ENCODE results near the gene GAGE12J. TPM values are rescaled to one million over a fixed set of nuclear protein-coding genes. Genes with fewer than 3 reads are reported as not detected.

GAGE12J gene
- total and polyA plus RNA-seq, 7 donors: not detected

Other genes with a start within 250 kb of the GAGE12J start
- 1 to 10 TPM; 4.3 to 9.1 (median 6.6) TPM for gene PRAF2, start 248.0 kb upstream of the GAGE12J start, total RNA-seq
- 10 to 100 TPM in 2 of 3 donors, 1 to 10 TPM in 1; 9.7 to 12.5 (median 11.4) TPM for gene PRAF2, start 248.0 kb upstream of the GAGE12J start, polyA plus RNA-seq
- 10 to 100 TPM; 67.3 to 85.7 (median 75.0) TPM for gene WDR45, start 242.2 kb upstream of the GAGE12J start, total RNA-seq
- gene WDR45, start 242.2 kb upstream of the GAGE12J start, polyA plus RNA-seq: 100 to 1,000 TPM in 1 of 3 donors, 10 to 100 TPM in 2; 93.2 to 102 (median 99.4) TPM
- 10 to 100 TPM; 26.7 to 28.8 (median 27.7) TPM for gene GPKOW, start 198.3 kb upstream of the GAGE12J start, total RNA-seq
- gene GPKOW, start 198.3 kb upstream of the GAGE12J start, polyA plus RNA-seq: 10 to 100 TPM; 25.9 to 29.4 (median 26.9) TPM
- 1 to 10 TPM; 2.9 to 3.7 (median 3.5) TPM for gene MAGIX, start 159.3 kb upstream of the GAGE12J start, total RNA-seq
- gene MAGIX, start 159.3 kb upstream of the GAGE12J start, polyA plus RNA-seq: 1 to 10 TPM; 5.2 to 8.0 (median 5.3) TPM
- gene PLP2, start 150.1 kb upstream of the GAGE12J start, total RNA-seq: 10 to 100 TPM; 17.8 to 80.7 (median 74.0) TPM
- gene PLP2, start 150.1 kb upstream of the GAGE12J start, polyA plus RNA-seq: 100 to 1,000 TPM in 2 of 3 donors, 10 to 100 TPM in 1; 76.5 to 320 (median 113) TPM
- gene PRICKLE3, start 135.7 kb upstream of the GAGE12J start, total RNA-seq: 10 to 100 TPM; 14.1 to 17.6 (median 16.3) TPM
- 10 to 100 TPM in 2 of 3 donors, 1 to 10 TPM in 1; 7.5 to 23.6 (median 18.1) TPM for gene PRICKLE3, start 135.7 kb upstream of the GAGE12J start, polyA plus RNA-seq
- 1 to 10 TPM in 2 of 4 donors, under 1 TPM in 2; 0.37 to 1.2 (median 0.83) TPM for gene SYP, start 121.8 kb upstream of the GAGE12J start, total RNA-seq
- 1 to 10 TPM in 2 of 3 donors, under 1 TPM in 1; 0.76 to 1.6 (median 1.4) TPM for gene SYP, start 121.8 kb upstream of the GAGE12J start, polyA plus RNA-seq
- under 1 TPM in 2 of 4 donors, not detected in 2; 0.04 to 0.12 TPM for gene CACNA1F, start 88.7 kb upstream of the GAGE12J start, total RNA-seq
- gene CACNA1F, start 88.7 kb upstream of the GAGE12J start, polyA plus RNA-seq: under 1 TPM in 2 of 3 donors, not detected in 1; 0.01 TPM
- 10 to 100 TPM in 3 of 4 donors, 1 to 10 TPM in 1; 9.6 to 14.7 (median 11.4) TPM for gene CCDC22, start 86.6 kb upstream of the GAGE12J start, total RNA-seq
- 10 to 100 TPM; 11.6 to 16.1 (median 15.4) TPM for gene CCDC22, start 86.6 kb upstream of the GAGE12J start, polyA plus RNA-seq
- not detected for gene FOXP3, start 57.3 kb upstream of the GAGE12J start, total RNA-seq
- under 1 TPM in 2 of 3 donors, not detected in 1; 0.03 to 0.05 TPM for gene FOXP3, start 57.3 kb upstream of the GAGE12J start, polyA plus RNA-seq
- 10 to 100 TPM; 17.3 to 25.5 (median 22.7) TPM for gene PPP1R3F, start 52.2 kb upstream of the GAGE12J start, total RNA-seq
- gene PPP1R3F, start 52.2 kb upstream of the GAGE12J start, polyA plus RNA-seq: 10 to 100 TPM; 13.9 to 29.8 (median 28.3) TPM
- not detected for gene GAGE10, start 18.4 kb upstream of the GAGE12J start, total RNA-seq
- not detected for gene GAGE10, start 18.4 kb upstream of the GAGE12J start, polyA plus RNA-seq
- not detected for gene GAGE13, start 9.5 kb downstream of the GAGE12J start, total RNA-seq
- gene GAGE13, start 9.5 kb downstream of the GAGE12J start, polyA plus RNA-seq: not detected
- not detected for gene GAGE12C, start 210.1 kb downstream of the GAGE12J start, total RNA-seq
- not detected for gene GAGE12C, start 210.1 kb downstream of the GAGE12J start, polyA plus RNA-seq
- gene GAGE12D, start 219.7 kb downstream of the GAGE12J start, total RNA-seq: not detected
- not detected for gene GAGE12D, start 219.7 kb downstream of the GAGE12J start, polyA plus RNA-seq
- not detected for gene GAGE12E, start 229.3 kb downstream of the GAGE12J start, total RNA-seq
- not detected for gene GAGE12E, start 229.3 kb downstream of the GAGE12J start, polyA plus RNA-seq
- not detected for gene GAGE12F, start 238.8 kb downstream of the GAGE12J start, total RNA-seq
- not detected for gene GAGE12F, start 238.8 kb downstream of the GAGE12J start, polyA plus RNA-seq
- not detected for gene GAGE12G, start 248.4 kb downstream of the GAGE12J start, total RNA-seq
- gene GAGE12G, start 248.4 kb downstream of the GAGE12J start, polyA plus RNA-seq: not detected

Data from psoas muscle (tissue), 7 donors.